HepG2 (cell line): ENCODE measurements around the gene NOXO1. TPM values are rescaled to one million over a fixed set of nuclear protein-coding genes. Genes with fewer than 3 reads are reported as not detected.
A peak's percentile ranks its signal among the peaks of the same experiment; 100 is the strongest.

Experiments used
- ASH2L ChIP-seq: fragments of 300-600, 200-600 bp; sonication (generic); IDR thresholded peaks from 2 replicates; pipeline ENCODE4 v1.7.0; 2017; ENCODE audit warnings: low read depth, mild to moderate bottlenecking, moderate library complexity, mixed read lengths, low read length; ENCODE audit not compliant: insufficient read length
- BCL6 ChIP-seq: IDR thresholded peaks from 2 replicates; pipeline ENCODE4 v1.6.1; 2016; ENCODE audit warnings: missing genetic modification reagents, missing compliant biosample characterization
- DNMT3B ChIP-seq: conservative IDR thresholded peaks from 2 replicates; pipeline ENCODE4 v1.6.1; 2016; ENCODE audit warnings: missing biosample characterization, control low read depth
- FOXO4 ChIP-seq: sonication (generic); formaldehyde crosslinking; conservative IDR thresholded peaks from 2 replicates; pipeline ENCODE4 v1.8.1; 2023; ENCODE audit warnings: missing genetic modification reagents
- MAFG ChIP-seq: sonication (generic); formaldehyde crosslinking; IDR thresholded peaks from 2 replicates; pipeline ENCODE4 v1.5.1; 2020; ENCODE audit warnings: mild to moderate bottlenecking, missing genetic modification reagents
- NCOA1 ChIP-seq: sonication (generic); formaldehyde crosslinking; IDR thresholded peaks from 2 replicates; pipeline ENCODE4 v1.9.0; 2021; ENCODE audit warnings: missing genetic modification reagents
- NKX3-1 ChIP-seq: sonication (generic); formaldehyde crosslinking; IDR thresholded peaks from 2 replicates; pipeline ENCODE4 v1.5.0; 2020; ENCODE audit warnings: missing genetic modification reagents
- NONO ChIP-seq, 2 experiments: fragments of 450-650 bp in 1 of 2; sonication (generic) in 1 of 2; formaldehyde crosslinking in 1 of 2; IDR thresholded peaks in 1 of 2; conservative IDR thresholded peaks in 1 of 2; 2 replicates each; pipeline versions ENCODE4 v1.6.1 to v1.8.0; 2017 to 2022; ENCODE audit warnings: mild to moderate bottlenecking in 1 of 2, missing genetic modification reagents in 1 of 2, moderate library complexity in 1 of 2
- SP5 ChIP-seq: IDR thresholded peaks from 2 replicates; pipeline ENCODE4 v1.6.1; 2016; ENCODE audit warnings: low read depth, borderline replicate concordance
- TSC22D2 ChIP-seq: sonication (generic); formaldehyde crosslinking; IDR thresholded peaks from 2 replicates; pipeline ENCODE4 v1.5.1; 2020; ENCODE audit warnings: missing genetic modification reagents, mild to moderate bottlenecking, borderline replicate concordance
- ZFAT ChIP-seq: sonication (generic); formaldehyde crosslinking; conservative IDR thresholded peaks from 2 replicates; pipeline ENCODE4 v1.8.1; 2023; ENCODE audit warnings: missing genetic modification reagents, inconsistent platforms
- ZMYM3 ChIP-seq: sonication (generic); formaldehyde crosslinking; IDR thresholded peaks from 2 replicates; pipeline ENCODE4 v1.5.1; 2020; ENCODE audit warnings: mild to moderate bottlenecking, missing genetic modification reagents
- ZNF644 ChIP-seq: IDR thresholded peaks from 2 replicates; pipeline ENCODE4 v1.6.1; 2016; ENCODE audit warnings: low read depth
- polyA plus RNA-seq, 8 experiments: library from polyadenylated mRNA; depleted of rRNA in 3 of 8; stranded (reverse) in 7 of 8; unstranded in 1 of 8; fragments of >200 nt; fragmentation: Illumina TruSeq in 4 of 8; extraction: Trizol in 4 of 8; gene quantifications; 2 replicates each; pipeline versions ENCODE4 v1.2.1 to v1.2.3, GENCODE V29; 2011 to 2016; ENCODE audit warnings: low read depth in 4 of 8, missing spikeins in 1 of 8, mixed read lengths in 1 of 8; ENCODE audit not compliant: insufficient read depth in 1 of 8
- total RNA-seq, 5 experiments: library from RNA; depleted of rRNA; stranded (reverse); fragments of >200 nt; fragmentation: Illumina TruSeq; extraction: Trizol; gene quantifications; 2 replicates each; pipeline ENCODE4 v1.2.3, GENCODE V29; 2016; ENCODE audit warnings: low read depth in 1 of 5
- TF ChIP-seq, protein P1 (sequence below): sonication (generic); formaldehyde crosslinking; IDR thresholded peaks from 2 replicates; pipeline ENCODE4 v1.4.0; 2020; ENCODE audit warnings: mild to moderate bottlenecking, missing genetic modification reagents
- TF ChIP-seq, protein P2 (sequence below): sonication (generic); formaldehyde crosslinking; IDR thresholded peaks from 2 replicates; pipeline ENCODE4 v1.4.0; 2020; ENCODE audit warnings: missing genetic modification reagents
- TF ChIP-seq, protein P3 (sequence below): sonication (generic); formaldehyde crosslinking; IDR thresholded peaks from 2 replicates; pipeline ENCODE4 v1.5.1; 2020; ENCODE audit warnings: mild to moderate bottlenecking, missing genetic modification reagents, borderline replicate concordance
- TF ChIP-seq, protein P4 (sequence below): sonication (generic); formaldehyde crosslinking; IDR thresholded peaks from 2 replicates; pipeline ENCODE4 v1.5.1; 2020; ENCODE audit warnings: mild to moderate bottlenecking, missing genetic modification reagents, borderline replicate concordance
- TF ChIP-seq, protein P5 (sequence below): sonication (generic); formaldehyde crosslinking; IDR thresholded peaks from 2 replicates; pipeline ENCODE4 v1.8.0; 2023; ENCODE audit warnings: mild to moderate bottlenecking, missing genetic modification reagents

NOXO1 gene
- total and polyA plus RNA-seq, 2 of the 13 experiments (the other 11 are each of a cell fraction or from before 2014, with no cell fraction given): 0.69 to 1.4 TPM

- TF ChIP-seq ASH2L: no peak
- TF ChIP-seq ZFAT (CRISPR knock-in tag): no peak
- TF ChIP-seq NONO (IDR thresholded peaks at IDR 0.05): no peak
- TF ChIP-seq NONO (CRISPR knock-in tag; conservative IDR thresholded peaks at IDR 0.05): 0 out of 2 replicates have a peak, but pooled peaks have one; percentile 33
- no peak for TF ChIP-seq FOXO4 (CRISPR knock-in tag)
- TF ChIP-seq ZNF644 (CRISPR knock-in tag): no peak
- TF ChIP-seq TSC22D2 (CRISPR knock-in tag): no peak
- TF ChIP-seq NCOA1 (CRISPR knock-in tag): no peak
- TF ChIP-seq, protein P1, sequence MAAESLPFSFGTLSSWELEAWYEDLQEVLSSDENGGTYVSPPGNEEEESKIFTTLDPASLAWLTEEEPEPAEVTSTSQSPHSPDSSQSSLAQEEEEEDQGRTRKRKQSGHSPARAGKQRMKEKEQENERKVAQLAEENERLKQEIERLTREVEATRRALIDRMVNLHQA (CRISPR knock-in tag): no peak
- TF ChIP-seq SP5 (CRISPR knock-in tag): no peak
- TF ChIP-seq, protein P2, sequence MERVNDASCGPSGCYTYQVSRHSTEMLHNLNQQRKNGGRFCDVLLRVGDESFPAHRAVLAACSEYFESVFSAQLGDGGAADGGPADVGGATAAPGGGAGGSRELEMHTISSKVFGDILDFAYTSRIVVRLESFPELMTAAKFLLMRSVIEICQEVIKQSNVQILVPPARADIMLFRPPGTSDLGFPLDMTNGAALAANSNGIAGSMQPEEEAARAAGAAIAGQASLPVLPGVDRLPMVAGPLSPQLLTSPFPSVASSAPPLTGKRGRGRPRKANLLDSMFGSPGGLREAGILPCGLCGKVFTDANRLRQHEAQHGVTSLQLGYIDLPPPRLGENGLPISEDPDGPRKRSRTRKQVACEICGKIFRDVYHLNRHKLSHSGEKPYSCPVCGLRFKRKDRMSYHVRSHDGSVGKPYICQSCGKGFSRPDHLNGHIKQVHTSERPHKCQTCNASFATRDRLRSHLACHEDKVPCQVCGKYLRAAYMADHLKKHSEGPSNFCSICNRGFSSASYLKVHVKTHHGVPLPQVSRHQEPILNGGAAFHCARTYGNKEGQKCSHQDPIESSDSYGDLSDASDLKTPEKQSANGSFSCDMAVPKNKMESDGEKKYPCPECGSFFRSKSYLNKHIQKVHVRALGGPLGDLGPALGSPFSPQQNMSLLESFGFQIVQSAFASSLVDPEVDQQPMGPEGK (CRISPR knock-in tag): peak; percentile 64; the same call in 1 of the 2 replicates
- TF ChIP-seq DNMT3B (CRISPR knock-in tag): no peak
- no peak for TF ChIP-seq ZMYM3 (CRISPR knock-in tag)
- no peak for TF ChIP-seq MAFG (CRISPR knock-in tag)
- TF ChIP-seq, protein P3, sequence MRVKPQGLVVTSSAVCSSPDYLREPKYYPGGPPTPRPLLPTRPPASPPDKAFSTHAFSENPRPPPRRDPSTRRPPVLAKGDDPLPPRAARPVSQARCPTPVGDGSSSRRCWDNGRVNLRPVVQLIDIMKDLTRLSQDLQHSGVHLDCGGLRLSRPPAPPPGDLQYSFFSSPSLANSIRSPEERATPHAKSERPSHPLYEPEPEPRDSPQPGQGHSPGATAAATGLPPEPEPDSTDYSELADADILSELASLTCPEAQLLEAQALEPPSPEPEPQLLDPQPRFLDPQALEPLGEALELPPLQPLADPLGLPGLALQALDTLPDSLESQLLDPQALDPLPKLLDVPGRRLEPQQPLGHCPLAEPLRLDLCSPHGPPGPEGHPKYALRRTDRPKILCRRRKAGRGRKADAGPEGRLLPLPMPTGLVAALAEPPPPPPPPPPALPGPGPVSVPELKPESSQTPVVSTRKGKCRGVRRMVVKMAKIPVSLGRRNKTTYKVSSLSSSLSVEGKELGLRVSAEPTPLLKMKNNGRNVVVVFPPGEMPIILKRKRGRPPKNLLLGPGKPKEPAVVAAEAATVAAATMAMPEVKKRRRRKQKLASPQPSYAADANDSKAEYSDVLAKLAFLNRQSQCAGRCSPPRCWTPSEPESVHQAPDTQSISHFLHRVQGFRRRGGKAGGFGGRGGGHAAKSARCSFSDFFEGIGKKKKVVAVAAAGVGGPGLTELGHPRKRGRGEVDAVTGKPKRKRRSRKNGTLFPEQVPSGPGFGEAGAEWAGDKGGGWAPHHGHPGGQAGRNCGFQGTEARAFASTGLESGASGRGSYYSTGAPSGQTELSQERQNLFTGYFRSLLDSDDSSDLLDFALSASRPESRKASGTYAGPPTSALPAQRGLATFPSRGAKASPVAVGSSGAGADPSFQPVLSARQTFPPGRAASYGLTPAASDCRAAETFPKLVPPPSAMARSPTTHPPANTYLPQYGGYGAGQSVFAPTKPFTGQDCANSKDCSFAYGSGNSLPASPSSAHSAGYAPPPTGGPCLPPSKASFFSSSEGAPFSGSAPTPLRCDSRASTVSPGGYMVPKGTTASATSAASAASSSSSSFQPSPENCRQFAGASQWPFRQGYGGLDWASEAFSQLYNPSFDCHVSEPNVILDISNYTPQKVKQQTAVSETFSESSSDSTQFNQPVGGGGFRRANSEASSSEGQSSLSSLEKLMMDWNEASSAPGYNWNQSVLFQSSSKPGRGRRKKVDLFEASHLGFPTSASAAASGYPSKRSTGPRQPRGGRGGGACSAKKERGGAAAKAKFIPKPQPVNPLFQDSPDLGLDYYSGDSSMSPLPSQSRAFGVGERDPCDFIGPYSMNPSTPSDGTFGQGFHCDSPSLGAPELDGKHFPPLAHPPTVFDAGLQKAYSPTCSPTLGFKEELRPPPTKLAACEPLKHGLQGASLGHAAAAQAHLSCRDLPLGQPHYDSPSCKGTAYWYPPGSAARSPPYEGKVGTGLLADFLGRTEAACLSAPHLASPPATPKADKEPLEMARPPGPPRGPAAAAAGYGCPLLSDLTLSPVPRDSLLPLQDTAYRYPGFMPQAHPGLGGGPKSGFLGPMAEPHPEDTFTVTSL: no peak
- TF ChIP-seq, protein P4, sequence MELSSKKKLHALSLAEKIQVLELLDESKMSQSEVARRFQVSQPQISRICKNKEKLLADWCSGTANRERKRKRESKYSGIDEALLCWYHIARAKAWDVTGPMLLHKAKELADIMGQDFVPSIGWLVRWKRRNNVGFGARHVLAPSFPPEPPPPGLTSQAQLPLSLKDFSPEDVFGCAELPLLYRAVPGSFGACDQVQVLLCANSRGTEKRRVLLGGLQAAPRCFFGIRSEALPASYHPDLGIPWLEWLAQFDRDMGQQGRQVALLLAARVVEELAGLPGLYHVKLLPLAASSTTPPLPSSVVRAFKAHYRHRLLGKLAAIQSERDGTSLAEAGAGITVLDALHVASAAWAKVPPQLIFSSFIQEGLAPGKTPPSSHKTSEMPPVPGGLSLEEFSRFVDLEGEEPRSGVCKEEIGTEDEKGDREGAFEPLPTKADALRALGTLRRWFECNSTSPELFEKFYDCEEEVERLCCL: no peak
- peak; percentile 37; the same call in 1 of the 2 replicates for TF ChIP-seq BCL6 (CRISPR knock-in tag)
- TF ChIP-seq, protein P5, sequence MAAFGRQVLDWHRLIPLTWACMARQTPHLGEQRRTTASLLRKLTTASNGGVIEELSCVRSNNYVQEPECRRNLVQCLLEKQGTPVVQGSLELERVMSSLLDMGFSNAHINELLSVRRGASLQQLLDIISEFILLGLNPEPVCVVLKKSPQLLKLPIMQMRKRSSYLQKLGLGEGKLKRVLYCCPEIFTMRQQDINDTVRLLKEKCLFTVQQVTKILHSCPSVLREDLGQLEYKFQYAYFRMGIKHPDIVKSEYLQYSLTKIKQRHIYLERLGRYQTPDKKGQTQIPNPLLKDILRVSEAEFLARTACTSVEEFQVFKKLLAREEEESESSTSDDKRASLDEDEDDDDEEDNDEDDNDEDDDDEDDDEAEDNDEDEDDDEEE (CRISPR knock-in tag): no peak
- TF ChIP-seq NKX3-1 (CRISPR knock-in tag): no peak
These were observed 35.2 kb upstream of the NOXO1 start (continued) for GRCh38 chr16:2016407-2016922.
